K562 (cell line): ENCODE results near the gene DTNBP1. TPM values are rescaled to one million over a fixed set of nuclear protein-coding genes. Genes with fewer than 3 reads are reported as not detected.
A peak's percentile ranks its signal among the peaks of the same experiment; 100 is the strongest.

Experiments
- ATAC-seq: fragments of 200-7000 bp; cut with Tn5 transposase; 3 replicates; pipeline ENCODE4 v1.9.1; 2020; ENCODE audit warnings: moderate library complexity
- BruUV-seq: library from RNA; stranded (reverse); fragments of 400-500 nt; replicated peaks from 2 replicates; lab custom pipeline; 2021; lab: Mats Ljungman, UMichigan
- CTCF ChIA-PET: fragments of 300-600 bp; formaldehyde crosslinking; extraction: SDS; loops from one replicate; lab custom pipeline; 2021; ENCODE audit warnings: low intra/inter-chr PET ratio; lab: Yijun Ruan, JAX
- POLR2A ChIA-PET: fragments of 300-600, 350-650 bp; sonication (Branson Sonifier 250); formaldehyde crosslinking; extraction: SDS; loops from one replicate; lab custom pipeline; 2021; ENCODE audit warnings: antibody characterized with exemption, inconsistent platforms; lab: Yijun Ruan, JAX
- DNase-seq, 4 experiments: peaks; one replicate each; pipeline versions ENCODE4 v3.0.0 to v3.0.0-alpha.2; 2011 to 2018; ENCODE audit warnings: low spot score in 3 of 4, mixed read lengths in 3 of 4; ENCODE audit errors: extremely low read depth in 1 of 4
- FAIRE-seq: peaks from 2 replicates; lab custom pipeline; 2011; peaks lifted over from hg19 to GRCh38; lab: Jason Lieb, UNC
- H2AFZ ChIP-seq: 2 replicates; pipeline ENCODE4 v1.6.0; 2011; ENCODE audit warnings: low read depth, low read length, control low read depth, inconsistent platforms
- H3K27ac ChIP-seq: fragments of 200-600 bp; 3 replicates; pipeline ENCODE4 v1.8.0; 2011; ENCODE audit warnings: low read depth, mild to moderate bottlenecking, control low read depth, inconsistent platforms, low read length, moderate library complexity, mixed read lengths; ENCODE audit errors: extremely low read depth
- H3K27me3 ChIP-seq, 2 experiments: fragments of 300-600 bp in 1 of 2; 2 replicates in 1 of 2; 3 replicates in 1 of 2; pipeline versions ENCODE4 v1.6.0 to v1.8.0; 2011; ENCODE audit warnings: inconsistent platforms in 2 of 2, low read length in 2 of 2, mild to moderate bottlenecking in 1 of 2, mixed read lengths in 1 of 2, moderate library complexity in 1 of 2; ENCODE audit not compliant: control insufficient read depth in 2 of 2, insufficient read depth in 2 of 2
- H3K36me3 ChIP-seq: fragments of 300-600 bp; 3 replicates; pipeline ENCODE4 v1.8.0; 2011; ENCODE audit warnings: mild to moderate bottlenecking, low read length, inconsistent platforms; ENCODE audit not compliant: control insufficient read depth, insufficient read depth
- H3K4me1 ChIP-seq, 2 experiments: fragments of 200-600 bp in 1 of 2; replicated peaks in 1 of 2; 2 replicates in 1 of 2; 3 replicates in 1 of 2; pipeline versions ENCODE4 v1.5.1 to v1.8.0; 2011; ENCODE audit warnings: inconsistent platforms in 2 of 2, low read length in 2 of 2, mild to moderate bottlenecking in 1 of 2, mixed read lengths in 1 of 2, moderate library complexity in 1 of 2; ENCODE audit not compliant: control insufficient read depth in 2 of 2, insufficient read depth in 2 of 2
- H3K4me2 ChIP-seq: 2 replicates; pipeline ENCODE4 v1.6.1; 2011; ENCODE audit warnings: low read length, control low read depth, inconsistent platforms, mixed read lengths; ENCODE audit not compliant: insufficient read depth
- H3K4me3 ChIP-seq: fragments of 200-600 bp; sonication (generic), shearing (Covaris generic); 2 replicates; pipeline ENCODE4 v1.5.1; 2016; ENCODE audit warnings: control low read depth, inconsistent platforms
- H3K79me2 ChIP-seq: fragments of 200-600 bp; 3 replicates; pipeline ENCODE4 v1.8.0; 2011; ENCODE audit warnings: low read length, inconsistent platforms; ENCODE audit not compliant: control insufficient read depth, insufficient read depth
- H3K9ac ChIP-seq, 2 experiments: 2 replicates each; pipeline versions ENCODE4 v1.6.0 to v1.6.1; 2011; ENCODE audit warnings: low read depth in 2 of 2, low read length in 2 of 2, control low read depth in 1 of 2, inconsistent platforms in 1 of 2, mild to moderate bottlenecking in 1 of 2, mixed read lengths in 1 of 2; ENCODE audit not compliant: insufficient read depth in 1 of 2
- H3K9me1 ChIP-seq: one replicate; pipeline ENCODE4 v1.6.0; 2011; ENCODE audit warnings: inconsistent platforms, mild to moderate bottlenecking, low read length, moderate library complexity; ENCODE audit not compliant: control insufficient read depth, insufficient read depth
- H3K9me3 ChIP-seq: replicated peaks from 2 replicates; pipeline ENCODE4 v1.5.1; 2011; ENCODE audit warnings: low read depth, low read length, inconsistent platforms; ENCODE audit not compliant: control insufficient read depth, insufficient read depth
- H4K20me1 ChIP-seq: replicated peaks from 2 replicates; pipeline ENCODE4 v1.6.1; 2011; ENCODE audit warnings: low read length, inconsistent platforms, mixed read lengths; ENCODE audit not compliant: control insufficient read depth, insufficient read depth
- HSF4 ChIP-seq: fragments of 250-450 bp; sonication (Bioruptor Pico); IDR thresholded peaks from 2 replicates; pipeline ENCODE4 v2.1.2; 2022; ENCODE audit warnings: mild to moderate bottlenecking, moderate library complexity, borderline replicate concordance
- NFE2L1 ChIP-seq: fragments of 450-650 bp; IDR thresholded peaks from 2 replicates; pipeline ENCODE4 v1.6.1; 2016; ENCODE audit warnings: missing genetic modification characterization, low read depth, mild to moderate bottlenecking, missing compliant biosample characterization, moderate library complexity, borderline replicate concordance
- NFRKB ChIP-seq: fragments of 450-650 bp; IDR thresholded peaks from 2 replicates; pipeline ENCODE4 v1.6.1; 2016; ENCODE audit warnings: low read depth
- ZNF274 ChIP-seq: IDR thresholded peaks from 2 replicates; pipeline ENCODE4 v1.6.1; 2011; ENCODE audit warnings: low read depth, mild to moderate bottlenecking, low read length, moderate library complexity, borderline replicate concordance
- WGBS: fragments of 100-300 bp; shearing (Covaris generic); methylation state at CpG from one replicate; pipeline ENCODE4 v1.1.6; 2016; ENCODE audit warnings: low coverage, mixed read lengths; ENCODE audit not compliant: insufficient coverage; ENCODE audit errors: missing lambda C conversion rate; 5-methylcytosine and 5-hydroxymethylcytosine counted together
- in situ Hi-C: fragments of 300-500 bp; cut with MboI; formaldehyde crosslinking; loops from 4 replicates; pipeline ENCODE4 v1.15.0; 2018; ENCODE audit warnings: inconsistent platforms, mixed read lengths
- intact Hi-C: fragments of 100-400 bp; cut with micrococcal nuclease; formaldehyde crosslinking; loops from 2 replicates; pipeline ENCODE4 v1.14.2; 2022
- polyA plus RNA-seq, 8 experiments: library from polyadenylated mRNA; depleted of rRNA in 4 of 8; stranded (reverse) in 5 of 8; unstranded in 3 of 8; fragments of >200 nt; fragmentation: Nextera tagmentation in 2 of 8; fragmentation: Illumina TruSeq in 1 of 8; extraction: Ambion mirVana in 2 of 8; extraction: Trizol in 1 of 8; gene quantifications; 2 replicates each; pipeline versions ENCODE4 v1.2.1 to v1.2.3, GENCODE V29; 2011 to 2014; ENCODE audit warnings: inconsistent platforms in 1 of 8, missing spikeins in 1 of 8
- total RNA-seq, 7 experiments: library from RNA; depleted of rRNA in 6 of 7; stranded (reverse); fragments of >200 nt in 6 of 7; fragmentation: Illumina TruSeq in 2 of 7; extraction: Trizol in 2 of 7; gene quantifications; 2 replicates each; pipeline versions ENCODE4 v1.2.1 to v1.2.3, GENCODE V29; 2011 to 2021; ENCODE audit warnings: low replicate concordance in 1 of 7
- TF ChIP-seq, protein P1 (sequence below): fragments of 250-450 bp; sonication (Bioruptor Pico); IDR thresholded peaks from 2 replicates; pipeline ENCODE4 v1.4.0; 2020; ENCODE audit warnings: mild to moderate bottlenecking, moderate library complexity, borderline replicate concordance

DTNBP1 gene
- total and polyA plus RNA-seq, 9 of the 15 experiments (the other 6 are each of a cell fraction or from before 2014, with no cell fraction given), result 16.7 to 54.5 (median 21.4) TPM

DNA sequence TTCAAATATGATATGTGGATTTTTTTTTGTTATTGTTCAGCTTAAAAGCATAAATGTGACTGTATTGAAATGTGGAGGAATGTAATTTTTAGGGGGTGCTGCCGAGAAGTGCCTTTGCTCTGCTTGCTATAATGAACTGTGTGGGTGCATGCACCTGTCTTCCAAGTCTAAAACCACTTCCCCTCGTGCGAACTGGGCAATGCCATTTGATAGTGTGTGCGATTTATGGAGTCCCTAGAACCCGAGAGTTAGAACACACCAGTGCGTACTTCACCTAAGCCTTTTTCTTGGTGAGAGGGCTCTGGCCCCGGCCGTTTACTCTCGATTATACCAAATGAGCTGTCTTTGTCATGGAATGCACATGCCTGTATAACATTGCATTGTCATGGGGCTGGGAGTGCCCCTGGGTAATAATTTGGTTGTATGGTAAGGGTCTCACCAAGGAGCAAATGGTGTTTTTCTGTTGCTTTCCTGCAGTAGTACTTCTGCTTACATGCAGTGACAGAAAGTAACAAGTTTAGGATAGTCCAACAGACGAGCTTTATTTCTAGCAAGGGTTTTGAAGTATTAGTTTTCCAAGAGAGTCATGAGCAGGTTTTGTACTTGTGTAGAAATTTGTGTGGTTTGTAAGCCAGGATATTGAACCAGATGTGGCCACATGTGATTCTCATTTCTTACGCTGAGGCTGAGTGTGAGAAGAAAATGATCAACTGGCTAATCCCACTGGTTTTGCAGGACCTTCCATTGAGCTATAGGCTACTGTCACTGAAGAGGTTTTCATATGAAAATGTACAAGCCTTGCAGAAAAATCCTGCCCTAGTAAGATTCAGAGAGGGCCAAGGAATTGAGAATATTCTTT, 172.4 kb downstream of the DTNBP1 start (continued):
- TF ChIP-seq, protein P1, sequence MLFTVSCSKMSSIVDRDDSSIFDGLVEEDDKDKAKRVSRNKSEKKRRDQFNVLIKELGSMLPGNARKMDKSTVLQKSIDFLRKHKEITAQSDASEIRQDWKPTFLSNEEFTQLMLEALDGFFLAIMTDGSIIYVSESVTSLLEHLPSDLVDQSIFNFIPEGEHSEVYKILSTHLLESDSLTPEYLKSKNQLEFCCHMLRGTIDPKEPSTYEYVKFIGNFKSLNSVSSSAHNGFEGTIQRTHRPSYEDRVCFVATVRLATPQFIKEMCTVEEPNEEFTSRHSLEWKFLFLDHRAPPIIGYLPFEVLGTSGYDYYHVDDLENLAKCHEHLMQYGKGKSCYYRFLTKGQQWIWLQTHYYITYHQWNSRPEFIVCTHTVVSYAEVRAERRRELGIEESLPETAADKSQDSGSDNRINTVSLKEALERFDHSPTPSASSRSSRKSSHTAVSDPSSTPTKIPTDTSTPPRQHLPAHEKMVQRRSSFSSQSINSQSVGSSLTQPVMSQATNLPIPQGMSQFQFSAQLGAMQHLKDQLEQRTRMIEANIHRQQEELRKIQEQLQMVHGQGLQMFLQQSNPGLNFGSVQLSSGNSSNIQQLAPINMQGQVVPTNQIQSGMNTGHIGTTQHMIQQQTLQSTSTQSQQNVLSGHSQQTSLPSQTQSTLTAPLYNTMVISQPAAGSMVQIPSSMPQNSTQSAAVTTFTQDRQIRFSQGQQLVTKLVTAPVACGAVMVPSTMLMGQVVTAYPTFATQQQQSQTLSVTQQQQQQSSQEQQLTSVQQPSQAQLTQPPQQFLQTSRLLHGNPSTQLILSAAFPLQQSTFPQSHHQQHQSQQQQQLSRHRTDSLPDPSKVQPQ (CRISPR knock-in tag), result no peak
- TF ChIP-seq NFE2L1 (no peak), ZNF274 (no peak)
- TF ChIP-seq, all 486 proteins: peak for 0

DNA sequence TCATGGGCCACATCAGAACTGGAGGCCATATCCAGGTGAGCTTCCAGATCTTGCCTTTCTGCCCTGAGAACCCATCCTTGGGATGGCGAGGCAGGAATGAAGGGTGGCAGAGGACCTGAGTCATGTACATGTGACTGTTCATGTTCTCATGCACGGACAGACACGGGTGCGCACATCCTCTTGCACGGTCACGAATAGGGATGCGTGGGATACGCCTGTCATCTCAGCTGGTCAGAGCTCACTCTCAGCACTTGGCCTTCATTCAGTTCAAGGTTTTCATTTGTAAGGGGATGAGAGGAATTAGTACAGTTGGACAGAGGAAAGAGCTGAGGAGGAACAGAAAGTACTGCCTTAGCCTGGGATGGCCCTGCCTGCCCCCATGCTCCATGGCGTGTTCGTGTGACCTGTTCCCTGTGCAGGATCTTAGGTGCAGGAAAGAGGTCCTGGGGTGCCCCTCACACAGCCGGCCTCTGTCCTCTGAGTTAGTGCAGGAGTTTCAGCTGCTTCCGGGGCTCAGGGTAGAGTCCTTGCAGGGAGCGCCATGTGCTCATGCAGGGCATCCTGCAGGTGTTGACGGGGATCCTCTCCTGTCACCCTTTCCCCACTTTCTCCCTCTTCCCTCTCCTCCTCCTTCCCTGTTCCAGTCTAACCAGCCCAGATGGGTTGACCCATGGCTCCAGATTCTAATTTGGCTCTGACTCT, 173.4 kb downstream of the DTNBP1 start:
- peaks cover 53% of the 10 kb centered on the region; the same call in 2 of the 3 replicates for H3K36me3 ChIP-seq
- no peaks in the 10 kb centered on the region for H3K9me3 ChIP-seq
- no peaks in the 10 kb centered on the region for H3K27me3 ChIP-seq
- H3K27ac ChIP-seq, result no peak overlapping the region
- no peak overlapping the region for H2AFZ ChIP-seq
- ATAC-seq, result no peak
- H3K9me1 ChIP-seq, result peaks cover 5% of the 10 kb centered on the region
- peak overlapping the region in 1 of 2 experiments; percentile 51; a peak in 1 of 4 replicates for H3K9ac ChIP-seq
- no TSS peak for BruUV-seq
- intact Hi-C loops, result no loop called here
- H3K4me1 ChIP-seq, result peaks cover 2 to 5% of the 10 kb centered on the region in 2 experiments; a peak in 3 of 5 replicates
- ChIA-PET POLR2A (no interaction called here), CTCF (interaction anchor here (0.6 kb wide), 1 partner anchor 622 kb away, joined by 3 read pairs; no protein-coding TSS in a partner anchor)
- in situ Hi-C loops, result no loop called here
- no peak overlapping the region for H3K4me2 ChIP-seq
- DNase-seq, result no peak
- H4K20me1 ChIP-seq, result peaks cover 6% of the 10 kb centered on the region; the same call in 1 of the 2 replicates
- H3K79me2 ChIP-seq, result peaks cover 9% of the 10 kb centered on the region; the same call in 1 of the 3 replicates
- no peak for FAIRE-seq
- 84% methylated on average over 14 of the region's 14 CpGs for WGBS
- H3K4me3 ChIP-seq, result no peak overlapping the region
- TF ChIP-seq HSF4 (no peak), NFRKB (no peak)
